ENCODE data around the gene STAM2.

STAM2 gene

GRCh38 chr2:152083202-152083875 is 92.2 kb downstream of the STAM2 start:
- Histone ChIP-seq H3K4me3 (no peak overlapping the region), H3K27ac (no peak overlapping the region)
- no peak for DNase-seq (ENCODE audit: low spot score)
- TF ChIP-seq CTCF (IDR thresholded peaks at IDR 0.05), result no peak

GRCh38 chr2:152078662-152079061 is 96.9 kb downstream of the STAM2 start:
- no peak for DNase-seq (ENCODE audit: low spot score)
- TF ChIP-seq CTCF (IDR thresholded peaks at IDR 0.05), result no peak
- H3K27ac ChIP-seq, result no peak overlapping the region
- no peak overlapping the region for H3K4me3 ChIP-seq

GRCh38 chr2:152078023-152078422 is 97.5 kb downstream of the STAM2 start:
- no peak for DNase-seq (ENCODE audit: low spot score)

GRCh38 chr2:152075461-152076050 is 100.0 kb downstream of the STAM2 start:
- no peak for TF ChIP-seq CTCF (IDR thresholded peaks at IDR 0.05)
- no peak overlapping the region for H3K4me3 ChIP-seq
- no peak for DNase-seq (ENCODE audit: low spot score)
- H3K27ac ChIP-seq, result no peak overlapping the region

More at GRCh38 chr2:152078023-152078422, 97.5 kb downstream of the STAM2 start:
- no peak for TF ChIP-seq CTCF (IDR thresholded peaks at IDR 0.05)
- Histone ChIP-seq H3K27ac (no peak overlapping the region), H3K4me3 (no peak overlapping the region)

GRCh38 chr2:152072011-152072410 is 103.6 kb downstream of the STAM2 start:
- Histone ChIP-seq H3K27ac (no peak overlapping the region), H3K4me3 (no peak overlapping the region)
- no peak for TF ChIP-seq CTCF (IDR thresholded peaks at IDR 0.05)
- DNase-seq (ENCODE audit: low spot score), result no peak

GRCh38 chr2:152071518-152071917 is 104.0 kb downstream of the STAM2 start:
- TF ChIP-seq CTCF (IDR thresholded peaks at IDR 0.05), result no peak
- Histone ChIP-seq H3K4me3 (no peak overlapping the region), H3K27ac (no peak overlapping the region)
- DNase-seq (ENCODE audit: low spot score), result no peak

- no peak overlapping the region for H3K4me3 ChIP-seq
- DNase-seq (ENCODE audit: low spot score), result no peak
- TF ChIP-seq CTCF (IDR thresholded peaks at IDR 0.05), result no peak
- H3K27ac ChIP-seq, result no peak overlapping the region
These were observed 104.5 kb downstream of the STAM2 start for GRCh38 chr2:152071092-152071491.
